Naive thymus-derived CD8-positive, alpha-beta T cell (primary cell): ENCODE measurements around the gene PARD3. TPM values are rescaled to one million over a fixed set of nuclear protein-coding genes. Genes with fewer than 3 reads are reported as not detected.
"Not testable (repeated sequence)": the region's sequence is repeated elsewhere in the genome, so short reads cannot be mapped to it uniquely, and the experiment has no call there.

Experiments
- ATAC-seq, 2 donors: fragments of 150-1000 bp; cut with Tn5 transposase in 1 of 2; sonication (Bioruptor Pico), chemical (Tn5 transposase) in 1 of 2; 1 replicate in 1 of 2; 2 replicates in 1 of 2; pipeline ENCODE4 v1.10.0; 2021; ENCODE audit warnings: mild to moderate bottlenecking in 2 of 2, moderate library complexity in 2 of 2
- POLR2A ChIA-PET: fragments of 350-600 bp; sonication (Branson Sonifier 250); formaldehyde crosslinking; loops from one replicate; lab custom pipeline; 2021; ENCODE audit warnings: antibody characterized with exemption; lab: Charles Lee
- DNase-seq, 10 donors: peaks; one replicate each; pipeline versions ENCODE4 v3.0.0 to v3.0.0-alpha.2; 2020 to 2022
- H3K27ac Mint-ChIP-seq, 10 donors: one replicate each; pipeline ENCODE4 v1.8.0; 2020 to 2022; ENCODE audit warnings: mild to moderate bottlenecking in 10 of 10, mixed read lengths in 10 of 10, moderate library complexity in 4 of 10, inconsistent platforms in 1 of 10
- H3K27me3 Mint-ChIP-seq, 5 donors: one replicate each; pipeline ENCODE4 v1.8.0; 2021 to 2022; ENCODE audit warnings: mixed read lengths in 5 of 5
- H3K36me3 Mint-ChIP-seq, 3 donors: one replicate each; pipeline ENCODE4 v1.8.0; 2020 to 2022; ENCODE audit warnings: mixed read lengths in 3 of 3, mild to moderate bottlenecking in 2 of 3, inconsistent platforms in 1 of 3
- H3K4me1 Mint-ChIP-seq, 4 donors: one replicate each; pipeline ENCODE4 v1.8.0; 2021 to 2022; ENCODE audit warnings: mixed read lengths in 4 of 4
- H3K4me3 Mint-ChIP-seq, 10 donors: one replicate each; pipeline ENCODE4 v1.8.0; 2020 to 2022; ENCODE audit warnings: mild to moderate bottlenecking in 10 of 10, mixed read lengths in 10 of 10, moderate library complexity in 6 of 10, inconsistent platforms in 1 of 10
- H3K9me3 Mint-ChIP-seq, 9 donors: one replicate each; pipeline ENCODE4 v1.8.0; 2020 to 2022; ENCODE audit warnings: mixed read lengths in 9 of 9, mild to moderate bottlenecking in 3 of 9, inconsistent platforms in 1 of 9, moderate library complexity in 1 of 9
- polyA plus RNA-seq, 3 donors: library from polyadenylated mRNA; unstranded; fragments of 300-500 nt; fragmentation: Illumina TruSeq; gene quantifications; one replicate each; pipeline ENCODE4 v1.2.3, GENCODE V29; 2021
- total RNA-seq, 8 experiments: library from RNA in 2 of 8; stranded (reverse) in 2 of 8; gene quantifications; one replicate each; pipeline ENCODE4 v1.2.3 and lab custom pipeline; 2021 to 2026

Gene PARD3
- total and polyA plus RNA-seq, 5 experiments from 2014 or later = 0.10 to 0.51 (median 0.18) TPM

- H3K27me3 Mint-ChIP-seq = no peaks in the 10 kb centered on the region
- peaks cover 0 to 3% (median 0%) of the 10 kb centered on the region in 9 donors for H3K9me3 Mint-ChIP-seq
- no peaks in the 10 kb centered on the region for H3K36me3 Mint-ChIP-seq
- H3K27ac Mint-ChIP-seq = no peak overlapping the region
- H3K4me3 Mint-ChIP-seq = no peak overlapping the region
- no peak for ATAC-seq
- POLR2A ChIA-PET = interaction anchor here (0.5 kb wide), 1 partner anchor 317 kb away, joined by 3 read pairs; no protein-coding TSS in a partner anchor
- DNase-seq = no peak
- H3K4me1 Mint-ChIP-seq = peaks cover 0 to 8% (median 0%) of the 10 kb centered on the region in 4 donors
These were observed 436.8 kb downstream of the PARD3 start for GRCh38 chr10:34378297-34378696.

GRCh38 chr10:34377833-34378232 lies 437.3 kb downstream of the PARD3 start:
- no peaks in the 10 kb centered on the region for H3K27me3 Mint-ChIP-seq
- H3K27ac Mint-ChIP-seq = no peak overlapping the region
- peaks cover 0 to 8% (median 0%) of the 10 kb centered on the region in 4 donors for H3K4me1 Mint-ChIP-seq
- ATAC-seq (no peak), DNase-seq (no peak)
- no peak overlapping the region for H3K4me3 Mint-ChIP-seq
- POLR2A ChIA-PET = no interaction called here
- H3K9me3 Mint-ChIP-seq = peaks cover 0 to 3% (median 0%) of the 10 kb centered on the region in 9 donors
- H3K36me3 Mint-ChIP-seq = no peaks in the 10 kb centered on the region

- ATAC-seq = no peak
- Mint-ChIP-seq H3K4me1 (peaks cover 0 to 8% (median 3%) of the 10 kb centered on the region in 4 donors), H3K36me3 (no peaks in the 10 kb centered on the region), H3K27ac (no peak overlapping the region), H3K4me3 (no peak overlapping the region), H3K9me3 (no peaks in the 10 kb centered on the region), H3K27me3 (no peaks in the 10 kb centered on the region)
- POLR2A ChIA-PET = no interaction called here
- no peak for DNase-seq
These were observed 440.6 kb downstream of the PARD3 start for GRCh38 chr10:34374356-34375045.

GRCh38 chr10:34373211-34373610 lies 441.9 kb downstream of the PARD3 start:
- ATAC-seq (no peak), DNase-seq (no peak)
- no peak overlapping the region for H3K4me3 Mint-ChIP-seq
- H3K27me3 Mint-ChIP-seq = no peaks in the 10 kb centered on the region
- H3K27ac Mint-ChIP-seq = no peak overlapping the region
- H3K9me3 Mint-ChIP-seq = no peaks in the 10 kb centered on the region
- peaks cover 0 to 8% (median 5%) of the 10 kb centered on the region in 4 donors for H3K4me1 Mint-ChIP-seq
- no peaks in the 10 kb centered on the region for H3K36me3 Mint-ChIP-seq
- POLR2A ChIA-PET = no interaction called here

GRCh38 chr10:34372509-34372908 lies 442.6 kb downstream of the PARD3 start:
- DNase-seq (no peak), ATAC-seq (no peak)
- POLR2A ChIA-PET = no interaction called here
- Mint-ChIP-seq H3K36me3 (no peaks in the 10 kb centered on the region), H3K9me3 (no peaks in the 10 kb centered on the region), H3K4me1 (peaks cover 0 to 8% (median 5%) of the 10 kb centered on the region in 4 donors), H3K27me3 (no peaks in the 10 kb centered on the region), H3K27ac (no peak overlapping the region), H3K4me3 (no peak overlapping the region)

GRCh38 chr10:34370126-34370525 lies 445.0 kb downstream of the PARD3 start:
- Mint-ChIP-seq H3K27ac (no peak overlapping the region), H3K9me3 (no peaks in the 10 kb centered on the region), H3K4me1 (peaks cover 0 to 8% (median 5%) of the 10 kb centered on the region in 4 donors), H3K4me3 (no peak overlapping the region), H3K36me3 (no peaks in the 10 kb centered on the region), H3K27me3 (no peaks in the 10 kb centered on the region)
- POLR2A ChIA-PET = no interaction called here
- ATAC-seq (no peak), DNase-seq (peak in 1 of 10 donors; percentile 1)

GRCh38 chr10:34369120-34369519 lies 446.0 kb downstream of the PARD3 start:
- no peak overlapping the region for H3K27ac Mint-ChIP-seq
- H3K27me3 Mint-ChIP-seq = no peaks in the 10 kb centered on the region
- no peak overlapping the region for H3K4me3 Mint-ChIP-seq
- POLR2A ChIA-PET = no interaction called here
- no peak for ATAC-seq
- H3K4me1 Mint-ChIP-seq = peaks cover 0 to 5% (median 2%) of the 10 kb centered on the region in 4 donors
- no peak for DNase-seq
- H3K9me3 Mint-ChIP-seq = no peaks in the 10 kb centered on the region
- H3K36me3 Mint-ChIP-seq = no peaks in the 10 kb centered on the region

- DNase-seq (no peak), ATAC-seq (no peak)
- Mint-ChIP-seq H3K27ac (no peak overlapping the region), H3K4me3 (no peak overlapping the region), H3K27me3 (no peaks in the 10 kb centered on the region), H3K4me1 (peaks cover 0 to 2% (median 0%) of the 10 kb centered on the region in 4 donors), H3K9me3 (no peaks in the 10 kb centered on the region), H3K36me3 (no peaks in the 10 kb centered on the region)
- POLR2A ChIA-PET = no interaction called here
These were observed 450.7 kb downstream of the PARD3 start for GRCh38 chr10:34364253-34365037.

GRCh38 chr10:34360984-34361383 lies 454.1 kb downstream of the PARD3 start:
- Mint-ChIP-seq H3K4me1 (no peaks in the 10 kb centered on the region), H3K27me3 (no peaks in the 10 kb centered on the region), H3K9me3 (no peaks in the 10 kb centered on the region), H3K4me3 (no peak overlapping the region), H3K36me3 (no peaks in the 10 kb centered on the region), H3K27ac (no peak overlapping the region)
- ATAC-seq = no peak
- POLR2A ChIA-PET = no interaction called here
- no peak for DNase-seq

- Mint-ChIP-seq H3K36me3 (no peaks in the 10 kb centered on the region), H3K4me3 (no peak overlapping the region), H3K27me3 (peaks cover 0 to 5% (median 0%) of the 10 kb centered on the region in 5 donors), H3K27ac (no peak overlapping the region), H3K4me1 (no peaks in the 10 kb centered on the region), H3K9me3 (peaks cover 0 to 2% (median 0%) of the 10 kb centered on the region in 9 donors)
- POLR2A ChIA-PET = no interaction called here
- DNase-seq (no peak), ATAC-seq (no peak)
These were observed 455.7 kb downstream of the PARD3 start for GRCh38 chr10:34359435-34359813.

GRCh38 chr10:34358729-34359434 lies 456.2 kb downstream of the PARD3 start:
- H3K27ac Mint-ChIP-seq = no peak overlapping the region
- peaks cover 0 to 2% (median 0%) of the 10 kb centered on the region in 9 donors for H3K9me3 Mint-ChIP-seq
- H3K4me1 Mint-ChIP-seq = no peaks in the 10 kb centered on the region
- no peaks in the 10 kb centered on the region for H3K36me3 Mint-ChIP-seq
- ATAC-seq (no peak), DNase-seq (no peak)
- no peak overlapping the region for H3K4me3 Mint-ChIP-seq
- H3K27me3 Mint-ChIP-seq = peaks cover 0 to 7% (median 0%) of the 10 kb centered on the region in 5 donors
- POLR2A ChIA-PET = no interaction called here

GRCh38 chr10:34356463-34356862 lies 458.6 kb downstream of the PARD3 start:
- Mint-ChIP-seq H3K4me1 (no peaks in the 10 kb centered on the region), H3K27ac (no peak overlapping the region), H3K4me3 (no peak overlapping the region), H3K27me3 (peaks cover 0 to 7% (median 0%) of the 10 kb centered on the region in 5 donors), H3K36me3 (no peaks in the 10 kb centered on the region), H3K9me3 (peaks cover 0 to 2% (median 0%) of the 10 kb centered on the region in 9 donors)
- ATAC-seq (no peak), DNase-seq (no peak)
- POLR2A ChIA-PET = no interaction called here

GRCh38 chr10:34353530-34353929 lies 461.6 kb downstream of the PARD3 start:
- H3K27ac Mint-ChIP-seq, ATAC-seq, POLR2A ChIA-PET, H3K4me1 Mint-ChIP-seq, H3K36me3 Mint-ChIP-seq, H3K9me3 Mint-ChIP-seq, DNase-seq, H3K27me3 Mint-ChIP-seq, H3K4me3 Mint-ChIP-seq: not testable (repeated sequence)
